HCT116 (cell line): ENCODE measurements around the gene RGSL1. TPM values are rescaled to one million over a fixed set of nuclear protein-coding genes. Genes with fewer than 3 reads are reported as not detected.

ENCODE experiments used
- ATAC-seq: fragments of 200-7000 bp; cut with Tn5 transposase; 2 replicates; pipeline ENCODE4 v1.9.1; 2020; ENCODE audit warnings: mild to moderate bottlenecking, moderate library complexity
- BruUV-seq: library from RNA; stranded (reverse); fragments of 400-500 nt; replicated peaks from 2 replicates; lab custom pipeline; 2021; lab: Mats Ljungman, UMichigan
- CTCF ChIA-PET: fragments of 300-600 bp; sonication (Branson Sonifier 250); formaldehyde crosslinking; loops from one replicate; lab custom pipeline; 2021; ENCODE audit warnings: antibody characterized with exemption; lab: Charles Lee
- POLR2A ChIA-PET: fragments of 300-600, 350-600 bp; sonication (Branson Sonifier 250); formaldehyde crosslinking; loops from one replicate; lab custom pipeline; 2021; ENCODE audit warnings: antibody characterized with exemption; lab: Charles Lee
- RAD21 ChIA-PET, 2 experiments: fragments of 300-600 bp; sonication (Branson Sonifier 250); formaldehyde crosslinking; loops; one replicate each; lab custom pipeline; 2023; ENCODE audit warnings: low total read pairs in 2 of 2; ENCODE audit not compliant: uncharacterized antibody in 2 of 2, unreplicated experiment in 2 of 2, low non-redundant PET in 1 of 2; lab: Charles Lee
- DNase-seq: peaks from one replicate; pipeline ENCODE4 v3.0.0-alpha.2; 2010; ENCODE audit warnings: low read depth, low spot score
- H2AFZ ChIP-seq: fragments of 200-600 bp; shearing (Covaris generic), sonication (generic); 2 replicates; pipeline ENCODE4 v1.6.1; 2017; ENCODE audit warnings: low read depth, mixed run types, mixed read lengths, antibody characterized with exemption, low read length; ENCODE audit not compliant: poor library complexity, severe bottlenecking
- H3K27ac ChIP-seq: 2 replicates; pipeline ENCODE4 v1.5.1; 2012; ENCODE audit warnings: low read depth, low read length
- H3K27me3 ChIP-seq: fragments of 200-600 bp; sonication (generic); 2 replicates; pipeline ENCODE4 v1.6.1; 2016; ENCODE audit warnings: mixed run types, low read length, mixed read lengths; ENCODE audit not compliant: insufficient read depth
- H3K36me3 ChIP-seq, 2 experiments: fragments of 200-500 bp in 1 of 2; fragments of 200-600 bp in 1 of 2; sonication (Bioruptor generic) in 1 of 2; sonication (generic) in 1 of 2; 2 replicates each; pipeline versions ENCODE4 v1.5.1 to v1.6.1; 2014 to 2016; ENCODE audit warnings: low read length in 2 of 2, inconsistent platforms in 1 of 2, mixed read lengths in 1 of 2, mixed run types in 1 of 2; ENCODE audit not compliant: insufficient read depth in 2 of 2, control insufficient read depth in 1 of 2
- H3K4me1 ChIP-seq, 2 experiments: fragments of 200-600 bp in 1 of 2; sonication (generic) in 1 of 2; 2 replicates each; pipeline versions ENCODE4 v1.5.1 to v1.6.1; 2012 to 2017; ENCODE audit warnings: low read length in 2 of 2, inconsistent platforms in 1 of 2, mild to moderate bottlenecking in 1 of 2, mixed read lengths in 1 of 2, mixed run types in 1 of 2, moderate library complexity in 1 of 2; ENCODE audit not compliant: insufficient read depth in 2 of 2, control insufficient read depth in 1 of 2
- H3K4me2 ChIP-seq: fragments of 200-600 bp; sonication (generic); 2 replicates; pipeline ENCODE4 v1.6.1; 2017; ENCODE audit warnings: mixed run types, low read length, mixed read lengths
- H3K4me3 ChIP-seq, 2 experiments: fragments of 200-600 bp in 1 of 2; sonication (generic) in 1 of 2; replicated peaks in 1 of 2; 2 replicates each; pipeline ENCODE4 v1.5.1; 2011 to 2016; ENCODE audit warnings: low read length in 2 of 2, control low read depth in 1 of 2, low read depth in 1 of 2, mild to moderate bottlenecking in 1 of 2, mixed read lengths in 1 of 2, mixed run types in 1 of 2
- H3K79me2 ChIP-seq: fragments of 200-600 bp; sonication (generic); 2 replicates; pipeline ENCODE4 v1.6.1; 2017; ENCODE audit warnings: mild to moderate bottlenecking, mixed run types, low read length, moderate library complexity, mixed read lengths; ENCODE audit not compliant: insufficient read depth
- H3K9ac ChIP-seq: fragments of 200-600 bp; sonication (generic); 2 replicates; pipeline ENCODE4 v1.6.1; 2016; ENCODE audit warnings: low read length, mixed read lengths
- H3K9me2 ChIP-seq: fragments of 200-600 bp; sonication (generic), shearing (Covaris generic); 2 replicates; pipeline ENCODE4 v1.6.1; 2017; ENCODE audit warnings: mixed run types, mild to moderate bottlenecking, moderate library complexity; ENCODE audit not compliant: insufficient read depth
- H3K9me3 ChIP-seq, 2 experiments: fragments of 200-500 bp in 1 of 2; fragments of 200-600 bp in 1 of 2; sonication (Bioruptor generic) in 1 of 2; sonication (generic) in 1 of 2; 2 replicates each; pipeline ENCODE4 v1.6.1; 2014 to 2017; ENCODE audit warnings: low read length in 2 of 2, mixed read lengths in 2 of 2, inconsistent platforms in 1 of 2, low read depth in 1 of 2, mild to moderate bottlenecking in 1 of 2, mixed run types in 1 of 2, moderate library complexity in 1 of 2; ENCODE audit not compliant: control insufficient read depth in 1 of 2, insufficient read depth in 1 of 2
- H4K20me1 ChIP-seq: fragments of 200-600 bp; sonication (generic), shearing (Covaris generic); 2 replicates; pipeline ENCODE4 v1.6.1; 2017; ENCODE audit warnings: mixed run types, mild to moderate bottlenecking, moderate library complexity; ENCODE audit not compliant: insufficient read depth
- CEBPB ChIP-seq: IDR thresholded peaks from 2 replicates; pipeline ENCODE4 v1.6.1; 2012; ENCODE audit warnings: low read depth
- EGR1 ChIP-seq: IDR thresholded peaks from 2 replicates; pipeline ENCODE4 v1.6.1; 2012; ENCODE audit warnings: low read depth
- RAD21 ChIP-seq: IDR thresholded peaks from 2 replicates; pipeline ENCODE4 v1.6.1; 2012; ENCODE audit warnings: low read depth, mild to moderate bottlenecking
- REST ChIP-seq: IDR thresholded peaks from 2 replicates; pipeline ENCODE4 v1.6.1; 2012; ENCODE audit warnings: low read depth
- SIN3A ChIP-seq: IDR thresholded peaks from 2 replicates; pipeline ENCODE4 v1.6.1; 2012; ENCODE audit warnings: low read depth
- TCF7L2 ChIP-seq: IDR thresholded peaks from 2 replicates; pipeline ENCODE4 v1.7.0; 2011; ENCODE audit warnings: borderline replicate concordance, inconsistent platforms; ENCODE audit not compliant: insufficient read depth, insufficient read length; ENCODE audit errors: extremely low read depth
- YY1 ChIP-seq: IDR thresholded peaks from 2 replicates; pipeline ENCODE4 v1.6.1; 2011; ENCODE audit warnings: low read length, low read depth, moderate library complexity, mild to moderate bottlenecking; ENCODE audit not compliant: insufficient replicate concordance; ENCODE audit errors: extremely low read depth
- ZFX ChIP-seq: fragments of 450-650 bp; IDR thresholded peaks from 2 replicates; pipeline ENCODE4 v1.6.1; 2017
- intact Hi-C: fragments of 100-400 bp; cut with micrococcal nuclease; formaldehyde crosslinking; loops from 2 replicates; pipeline ENCODE4 v1.10.0; 2022
- total RNA-seq: library from RNA; stranded (reverse); gene quantifications from one replicate; pipeline ENCODE4 v1.2.1, GENCODE V29; 2021; ENCODE audit not compliant: unreplicated experiment

The RGSL1 gene
- total RNA-seq, 1 experiment from 2014 or later = not detected

DNA sequence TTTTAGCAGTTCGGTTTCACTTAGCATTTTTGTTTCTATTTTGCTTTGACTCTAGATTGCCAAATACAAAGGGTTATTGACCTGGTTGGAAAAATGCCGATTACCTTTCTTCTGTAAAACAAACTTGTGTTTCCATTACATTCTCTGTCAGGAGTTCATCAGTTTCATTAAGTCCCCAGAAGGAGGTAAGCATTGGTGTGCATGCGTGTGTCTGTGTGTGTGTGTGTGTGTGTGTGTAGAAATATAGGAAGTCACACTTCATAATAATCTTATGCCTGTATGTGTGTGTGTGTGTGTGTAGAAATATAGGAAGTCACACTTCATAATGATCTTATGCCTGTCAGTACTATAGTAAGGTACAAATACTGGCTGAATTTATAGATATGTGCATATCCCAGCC lies 10.0 kb downstream of the RGSL1 start:
- Histone ChIP-seq H3K79me2 (no peaks in the 10 kb centered on the region), H3K9me3 (no peaks in the 10 kb centered on the region)

DNA sequence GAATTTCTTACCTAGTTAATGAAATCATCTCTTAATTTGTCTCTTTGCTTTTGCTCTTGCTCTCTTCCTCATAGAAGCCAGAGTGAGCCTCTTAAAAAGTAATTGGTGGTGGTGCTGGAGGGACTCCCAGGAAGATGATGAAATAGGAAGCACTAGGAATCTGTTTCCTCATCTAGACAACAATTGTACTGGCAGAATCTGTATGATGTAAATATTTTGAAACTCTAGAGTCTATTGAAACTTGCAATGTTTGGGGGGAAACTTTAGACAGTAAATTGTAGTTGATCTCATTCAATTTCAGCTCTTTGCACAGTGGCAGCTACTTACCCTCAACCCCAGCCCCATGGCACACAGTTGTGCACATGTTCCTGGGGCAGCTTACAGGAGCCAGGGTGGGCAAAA lies 10.6 kb downstream of the RGSL1 start:
- Histone ChIP-seq H3K27me3 (no peaks in the 10 kb centered on the region; the same call in 1 of the 2 replicates), H3K27ac (no peak overlapping the region), H3K4me3 (no peak overlapping the region), H3K79me2 (no peaks in the 10 kb centered on the region), H3K9me2 (no peaks in the 10 kb centered on the region), H2AFZ (no peak overlapping the region), H3K36me3 (no peaks in the 10 kb centered on the region), H3K4me1 (no peaks in the 10 kb centered on the region), H4K20me1 (no peaks in the 10 kb centered on the region), H3K4me2 (no peak overlapping the region), H3K9ac (no peak overlapping the region), H3K9me3 (no peaks in the 10 kb centered on the region)
- intact Hi-C loops = no loop called here
- POLR2A ChIA-PET = no interaction called here
- CTCF ChIA-PET = no interaction called here
- RAD21 ChIA-PET = no interaction called here
- BruUV-seq = no TSS peak
- TF ChIP-seq CEBPB (peak; percentile 45; the same call in 1 of the 2 replicates), ZFX (no peak)
- no peak for DNase-seq
- no peak for ATAC-seq

More for the DNA sequence above, 10.0 kb downstream of the RGSL1 start:
- intact Hi-C loops = no loop called here
- Histone ChIP-seq H3K27me3 (no peaks in the 10 kb centered on the region; the same call in 1 of the 2 replicates), H3K9ac (no peak overlapping the region), H3K36me3 (no peaks in the 10 kb centered on the region), H3K27ac (no peak overlapping the region), H4K20me1 (no peaks in the 10 kb centered on the region), H3K4me1 (no peaks in the 10 kb centered on the region), H3K4me3 (no peak overlapping the region), H2AFZ (no peak overlapping the region), H3K4me2 (no peak overlapping the region), H3K9me2 (no peaks in the 10 kb centered on the region)
- BruUV-seq = no TSS peak
- ATAC-seq (no peak), DNase-seq (no peak)
- CTCF ChIA-PET = no interaction called here
- RAD21 ChIA-PET = no interaction called here
- TF ChIP-seq RAD21 = no peak
- POLR2A ChIA-PET = no interaction called here

DNA sequence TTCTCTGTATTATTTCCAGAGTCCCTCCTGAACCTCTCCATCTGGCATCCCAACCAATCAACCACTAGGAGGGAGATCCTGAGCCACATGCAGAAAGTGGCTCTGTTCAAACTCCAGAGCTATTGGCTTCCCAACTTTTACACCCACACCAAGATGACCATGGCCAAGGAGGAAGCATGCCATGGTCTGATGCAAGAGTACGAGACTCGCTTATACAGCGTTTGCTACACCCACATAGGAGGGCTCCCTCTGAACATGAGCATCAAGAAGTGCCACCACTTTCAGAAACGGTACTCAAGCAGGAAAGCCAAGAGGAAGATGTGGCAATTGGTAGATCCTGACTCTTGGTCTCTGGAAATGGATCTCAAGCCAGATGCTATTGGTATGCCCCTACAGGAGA lies 23.6 kb downstream of the RGSL1 start:
- H3K4me1 ChIP-seq = no peaks in the 10 kb centered on the region
- no peak overlapping the region for H3K4me3 ChIP-seq
- no peaks in the 10 kb centered on the region for H3K9me2 ChIP-seq
- no peak overlapping the region for H3K27ac ChIP-seq
- BruUV-seq = no TSS peak
- CTCF ChIA-PET = no interaction called here
- no peaks in the 10 kb centered on the region for H3K9me3 ChIP-seq
- H3K79me2 ChIP-seq = no peaks in the 10 kb centered on the region
- no peak for ATAC-seq
- H4K20me1 ChIP-seq = no peaks in the 10 kb centered on the region
- RAD21 ChIA-PET = no interaction called here
- intact Hi-C loops = no loop called here
- no peaks in the 10 kb centered on the region for H3K36me3 ChIP-seq
- no peak for DNase-seq
- POLR2A ChIA-PET = no interaction called here
- H3K4me2 ChIP-seq = no peak overlapping the region
- H3K27me3 ChIP-seq = peaks cover 13% of the 10 kb centered on the region
- no peak overlapping the region for H3K9ac ChIP-seq
- no peak overlapping the region for H2AFZ ChIP-seq
- no peak for TF ChIP-seq TCF7L2
- no peak for TF ChIP-seq YY1
- no peak for TF ChIP-seq EGR1
- no peak for TF ChIP-seq SIN3A
- TF ChIP-seq REST = no peak
- no peak for TF ChIP-seq RAD21
